ENCODE measurements around the gene GPT2. TPM values are rescaled to one million over a fixed set of nuclear protein-coding genes. Genes with fewer than 3 reads are reported as not detected.
A peak's percentile ranks its signal among the peaks of the same experiment; 100 is the strongest.

The GPT2 gene
- total RNA-seq, 1 experiment from 2014 or later = 68.9 TPM

DNA sequence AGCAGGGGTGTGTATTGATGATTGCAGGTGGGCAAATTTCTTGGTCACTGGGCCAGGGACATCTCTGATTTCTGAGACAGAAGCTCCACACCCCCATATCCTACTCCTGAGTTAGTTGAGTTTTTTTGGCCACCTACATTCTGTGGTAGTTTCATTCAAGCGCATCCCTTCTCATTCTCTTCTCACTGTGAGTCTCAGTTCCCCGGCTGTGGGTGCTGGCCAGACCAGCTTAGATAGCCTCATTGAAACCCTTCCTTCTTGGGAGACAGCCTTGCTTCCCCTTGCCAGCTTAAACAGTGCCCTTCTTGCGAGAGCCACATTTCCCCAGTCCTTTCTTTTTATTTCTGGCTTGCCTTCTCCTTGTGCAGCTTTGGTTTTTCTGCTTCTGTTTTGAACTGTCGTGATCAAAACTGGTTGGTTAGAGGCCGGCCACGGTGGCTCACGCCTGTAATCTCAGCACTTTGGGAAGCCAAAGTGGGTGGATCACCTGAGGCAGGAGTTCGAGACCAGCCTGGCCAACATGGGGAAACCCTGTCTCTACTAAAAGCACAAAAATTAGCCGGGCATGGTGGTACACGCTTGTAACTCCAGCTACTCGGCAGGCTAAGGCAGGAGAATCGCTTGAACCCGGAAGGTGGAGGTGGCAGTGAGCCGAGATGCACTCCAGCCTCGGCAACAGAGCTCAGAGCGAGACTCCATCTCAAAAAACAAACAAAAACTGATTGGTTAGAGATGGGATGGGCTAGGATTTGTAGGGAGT, 2.8 kb downstream of the GPT2 start:
- Mint-ChIP-seq H3K27ac (ENCODE audit: unreplicated experiment) (peak overlapping the region; percentile 73), H3K36me3 (ENCODE audit: insufficient read depth, unreplicated experiment) (peaks cover 61% of the 10 kb centered on the region), H3K9me3 (ENCODE audit: low read depth, unreplicated experiment) (no peaks in the 10 kb centered on the region), H3K4me3 (ENCODE audit: low read depth, unreplicated experiment) (peak overlapping the region; percentile 82), H3K4me1 (ENCODE audit: low read depth, unreplicated experiment) (peaks cover 58% of the 10 kb centered on the region), H3K27me3 (ENCODE audit: unreplicated experiment) (no peaks in the 10 kb centered on the region)
- no TSS peak for BruUV-seq (replicated peaks)
- intact Hi-C loops (cut with micrococcal nuclease; ENCODE audit: unreplicated experiment) = no loop called here
- CTCF ChIA-PET = interaction anchor here (0.6 to 2.7 kb wide), 3 partner anchors 33 to 1606 kb away, joined by 3 to 10 read pairs (median 3); no protein-coding TSS in a partner anchor
- TF ChIP-seq, protein P1, sequence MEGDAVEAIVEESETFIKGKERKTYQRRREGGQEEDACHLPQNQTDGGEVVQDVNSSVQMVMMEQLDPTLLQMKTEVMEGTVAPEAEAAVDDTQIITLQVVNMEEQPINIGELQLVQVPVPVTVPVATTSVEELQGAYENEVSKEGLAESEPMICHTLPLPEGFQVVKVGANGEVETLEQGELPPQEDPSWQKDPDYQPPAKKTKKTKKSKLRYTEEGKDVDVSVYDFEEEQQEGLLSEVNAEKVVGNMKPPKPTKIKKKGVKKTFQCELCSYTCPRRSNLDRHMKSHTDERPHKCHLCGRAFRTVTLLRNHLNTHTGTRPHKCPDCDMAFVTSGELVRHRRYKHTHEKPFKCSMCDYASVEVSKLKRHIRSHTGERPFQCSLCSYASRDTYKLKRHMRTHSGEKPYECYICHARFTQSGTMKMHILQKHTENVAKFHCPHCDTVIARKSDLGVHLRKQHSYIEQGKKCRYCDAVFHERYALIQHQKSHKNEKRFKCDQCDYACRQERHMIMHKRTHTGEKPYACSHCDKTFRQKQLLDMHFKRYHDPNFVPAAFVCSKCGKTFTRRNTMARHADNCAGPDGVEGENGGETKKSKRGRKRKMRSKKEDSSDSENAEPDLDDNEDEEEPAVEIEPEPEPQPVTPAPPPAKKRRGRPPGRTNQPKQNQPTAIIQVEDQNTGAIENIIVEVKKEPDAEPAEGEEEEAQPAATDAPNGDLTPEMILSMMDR (IDR thresholded peaks at IDR 0.05; ENCODE audit: unreplicated experiment) = no peak
- no peak for DNase-seq

DNA sequence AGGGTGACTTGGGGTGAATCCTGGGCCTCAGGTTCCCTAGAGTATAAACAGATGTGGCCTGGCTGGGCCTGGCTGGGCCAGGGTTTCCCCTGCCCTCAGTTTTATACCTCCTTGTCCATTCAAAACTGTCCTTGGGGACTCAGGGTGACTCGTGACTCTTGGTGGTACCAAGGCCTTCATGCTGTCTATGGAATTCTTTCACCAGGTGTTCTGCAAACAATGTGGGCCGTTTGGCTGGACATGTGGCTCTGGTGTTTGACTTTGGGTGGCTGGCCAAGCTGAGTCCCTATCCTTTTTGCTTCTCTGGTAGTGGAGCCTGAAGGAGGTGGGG, 3.3 kb downstream of the GPT2 start:
- CTCF ChIA-PET = interaction anchor here (0.6 to 0.7 kb wide), 2 partner anchors 821 to 1605 kb away, joined by 3 read pairs; no protein-coding TSS in a partner anchor
- peaks cover 57% of the 10 kb centered on the region for H3K4me1 Mint-ChIP-seq (ENCODE audit: low read depth, unreplicated experiment)
- TF ChIP-seq, protein P1 (IDR thresholded peaks at IDR 0.05; ENCODE audit: unreplicated experiment) = no peak
- H3K9me3 Mint-ChIP-seq (ENCODE audit: low read depth, unreplicated experiment) = no peaks in the 10 kb centered on the region
- H3K27me3 Mint-ChIP-seq (ENCODE audit: unreplicated experiment) = no peaks in the 10 kb centered on the region
- intact Hi-C loops (cut with micrococcal nuclease; ENCODE audit: unreplicated experiment) = no loop called here
- H3K36me3 Mint-ChIP-seq (ENCODE audit: insufficient read depth, unreplicated experiment) = peaks cover 66% of the 10 kb centered on the region
- no peak overlapping the region for H3K27ac Mint-ChIP-seq (ENCODE audit: unreplicated experiment)
- BruUV-seq (replicated peaks) = no TSS peak
- no peak overlapping the region for H3K4me3 Mint-ChIP-seq (ENCODE audit: low read depth, unreplicated experiment)
- DNase-seq = no peak

DNA sequence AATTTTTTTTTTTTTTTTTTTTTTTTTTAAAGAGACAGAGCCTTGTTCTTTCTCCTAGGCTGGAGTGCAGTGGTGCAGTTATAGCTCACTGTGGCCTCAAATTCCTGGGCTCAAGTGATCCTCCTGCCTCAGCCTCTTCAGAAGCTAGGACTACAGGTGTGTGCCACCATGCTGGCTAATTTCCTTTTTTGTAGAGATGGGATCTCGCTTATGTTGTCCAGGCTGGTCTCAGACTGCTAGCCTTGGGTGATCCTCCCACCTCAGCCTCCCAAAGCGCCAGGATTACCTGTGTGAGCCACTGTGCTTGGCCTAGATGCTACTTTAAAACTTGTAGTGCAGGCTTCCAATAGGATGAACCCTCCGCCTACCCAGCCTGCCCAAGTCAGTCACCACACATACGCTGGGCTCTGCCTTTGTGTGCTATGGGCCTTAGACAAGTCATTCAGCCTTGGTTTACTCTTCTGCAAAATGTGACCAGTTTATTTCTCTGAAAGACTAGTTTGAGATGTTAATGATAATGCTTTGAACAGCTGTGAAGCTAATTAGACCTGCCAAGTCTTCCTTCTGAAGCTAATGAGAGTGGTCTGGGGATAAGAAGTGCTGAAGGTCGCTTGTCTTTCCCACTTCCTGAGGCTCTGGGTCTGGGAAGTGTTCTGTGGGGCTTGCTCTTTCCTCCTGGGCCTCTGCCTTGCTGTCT, 5.2 kb downstream of the GPT2 start:
- H3K27me3 Mint-ChIP-seq (ENCODE audit: unreplicated experiment) = no peaks in the 10 kb centered on the region
- H3K4me1 Mint-ChIP-seq (ENCODE audit: low read depth, unreplicated experiment) = peaks cover 45% of the 10 kb centered on the region
- CTCF ChIA-PET = interaction anchor here (0.7 to 1.5 kb wide), 4 partner anchors 9 to 100 kb away, joined by 3 to 8 read pairs (median 4); no protein-coding TSS in a partner anchor
- H3K9me3 Mint-ChIP-seq (ENCODE audit: low read depth, unreplicated experiment) = no peaks in the 10 kb centered on the region
- H3K27ac Mint-ChIP-seq (ENCODE audit: unreplicated experiment) = no peak overlapping the region
- TF ChIP-seq, protein P1 (IDR thresholded peaks at IDR 0.05; ENCODE audit: unreplicated experiment) = no peak
- intact Hi-C loops (cut with micrococcal nuclease; ENCODE audit: unreplicated experiment) = no loop called here
- H3K36me3 Mint-ChIP-seq (ENCODE audit: insufficient read depth, unreplicated experiment) = peaks cover 64% of the 10 kb centered on the region
- no peak overlapping the region for H3K4me3 Mint-ChIP-seq (ENCODE audit: low read depth, unreplicated experiment)
- no TSS peak for BruUV-seq (replicated peaks)
- DNase-seq = no peak

DNA sequence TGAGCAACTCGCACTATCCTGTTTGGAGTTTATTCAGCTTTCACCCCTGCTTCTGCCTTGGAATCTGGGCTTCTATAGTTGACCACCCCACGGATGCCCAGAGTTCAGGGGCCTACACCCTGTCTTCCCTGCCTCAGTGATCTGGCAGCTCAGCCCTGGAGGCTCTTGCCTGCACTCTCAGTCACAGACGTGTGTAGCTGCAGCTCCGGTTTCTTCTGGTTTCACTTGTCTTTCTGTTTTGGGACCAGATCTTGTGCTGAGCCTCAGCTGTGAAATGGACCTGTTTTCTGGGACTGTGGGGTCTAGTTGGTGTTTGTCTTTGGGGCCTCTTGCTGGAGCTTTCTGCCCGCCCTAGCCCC, 5.8 kb downstream of the GPT2 start:
- no peak for DNase-seq
- no peaks in the 10 kb centered on the region for H3K27me3 Mint-ChIP-seq (ENCODE audit: unreplicated experiment)
- no peak overlapping the region for H3K4me3 Mint-ChIP-seq (ENCODE audit: low read depth, unreplicated experiment)
- peaks cover 45% of the 10 kb centered on the region for H3K4me1 Mint-ChIP-seq (ENCODE audit: low read depth, unreplicated experiment)
- TF ChIP-seq, protein P1 (IDR thresholded peaks at IDR 0.05; ENCODE audit: unreplicated experiment) = no peak
- H3K36me3 Mint-ChIP-seq (ENCODE audit: insufficient read depth, unreplicated experiment) = peaks cover 58% of the 10 kb centered on the region
- intact Hi-C loops (cut with micrococcal nuclease; ENCODE audit: unreplicated experiment) = no loop called here
- no TSS peak for BruUV-seq (replicated peaks)
- H3K27ac Mint-ChIP-seq (ENCODE audit: unreplicated experiment) = no peak overlapping the region
- CTCF ChIA-PET = interaction anchor here (1.5 kb wide), 1 partner anchor 9 kb away, joined by 3 read pairs; no protein-coding TSS in a partner anchor
- no peaks in the 10 kb centered on the region for H3K9me3 Mint-ChIP-seq (ENCODE audit: low read depth, unreplicated experiment)
